Thoracic aorta (tissue), 2 donors: ENCODE data around the gene NLGN2. TPM values are rescaled to one million over a fixed set of nuclear protein-coding genes. Genes with fewer than 3 reads are reported as not detected.

Experiments used
- ATAC-seq: fragments of 150-250 bp; one replicate; pipeline ENCODE4 v1.8.0; 2017; ENCODE audit warnings: low read depth; ENCODE audit not compliant: insufficient number of reproducible peaks, low FRiP score
- DNase-seq: peaks from one replicate; pipeline ENCODE4 v3.0.0-alpha.2; 2020; ENCODE audit warnings: low spot score
- H3K27ac ChIP-seq, 2 donors: fragments of 200-600 bp; sonication (generic); 1 replicate in 1 of 2; 2 replicates in 1 of 2; pipeline ENCODE4 v1.5.1; 2016; ENCODE audit warnings: mild to moderate bottlenecking in 2 of 2, moderate library complexity in 2 of 2
- H3K27me3 ChIP-seq: fragments of 200-600 bp; sonication (generic); replicated peaks from 2 replicates; pipeline ENCODE4 v1.6.0; 2016; ENCODE audit warnings: mild to moderate bottlenecking; ENCODE audit not compliant: insufficient read depth
- H3K36me3 ChIP-seq: fragments of 200-600 bp; sonication (generic); one replicate; pipeline ENCODE4 v1.5.1; 2016
- H3K4me1 ChIP-seq, 2 donors: fragments of 200-600 bp; sonication (generic); 1 replicate in 1 of 2; 2 replicates in 1 of 2; pipeline versions ENCODE4 v1.5.1 to v1.6.0; 2016; ENCODE audit warnings: low read depth in 2 of 2, mild to moderate bottlenecking in 1 of 2; ENCODE audit not compliant: control insufficient read depth in 1 of 2
- H3K4me3 ChIP-seq: fragments of 200-600 bp; sonication (generic); 2 replicates; pipeline ENCODE4 v1.5.1; 2016; ENCODE audit warnings: mild to moderate bottlenecking
- H3K9me3 ChIP-seq: fragments of 200-600 bp; sonication (generic); 2 replicates; pipeline ENCODE4 v1.5.1; 2016
- total RNA-seq, 2 donors: library from RNA; depleted of rRNA; stranded (reverse); fragments of >200 nt; gene quantifications; one replicate each; pipeline versions ENCODE4 v1.1.0 to v1.2.3, GENCODE V29; 2016
- TF ChIP-seq, protein P1 (sequence below): fragments of 200-600 bp; sonication (generic); IDR thresholded peaks from one replicate; pipeline ENCODE4 v1.5.1; 2019; ENCODE audit warnings: antibody characterized with exemption

NLGN2 gene
- total RNA-seq, 2 donors from 2014 or later: 9.2 to 20.8 TPM

DNA sequence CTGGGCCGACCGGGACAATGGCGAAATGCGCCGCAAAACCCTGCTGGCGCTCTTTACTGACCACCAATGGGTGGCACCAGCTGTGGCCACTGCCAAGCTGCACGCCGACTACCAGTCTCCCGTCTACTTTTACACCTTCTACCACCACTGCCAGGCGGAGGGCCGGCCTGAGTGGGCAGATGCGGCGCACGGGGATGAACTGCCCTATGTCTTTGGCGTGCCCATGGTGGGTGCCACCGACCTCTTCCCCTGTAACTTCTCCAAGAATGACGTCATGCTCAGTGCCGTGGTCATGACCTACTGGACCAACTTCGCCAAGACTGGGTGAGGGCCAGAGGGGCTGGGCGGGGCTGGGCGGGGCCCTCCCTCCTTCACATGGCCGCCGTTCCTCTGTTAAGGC, 8.1 kb downstream of the NLGN2 start:
- Histone ChIP-seq H3K4me3 (no peak overlapping the region), H3K4me1 (no peaks in the 10 kb centered on the region), H3K27me3 (no peaks in the 10 kb centered on the region), H3K27ac (no peak overlapping the region), H3K9me3 (no peaks in the 10 kb centered on the region), H3K36me3 (no peaks in the 10 kb centered on the region)
- ATAC-seq (no peak), DNase-seq (no peak)
- TF ChIP-seq, protein P1, sequence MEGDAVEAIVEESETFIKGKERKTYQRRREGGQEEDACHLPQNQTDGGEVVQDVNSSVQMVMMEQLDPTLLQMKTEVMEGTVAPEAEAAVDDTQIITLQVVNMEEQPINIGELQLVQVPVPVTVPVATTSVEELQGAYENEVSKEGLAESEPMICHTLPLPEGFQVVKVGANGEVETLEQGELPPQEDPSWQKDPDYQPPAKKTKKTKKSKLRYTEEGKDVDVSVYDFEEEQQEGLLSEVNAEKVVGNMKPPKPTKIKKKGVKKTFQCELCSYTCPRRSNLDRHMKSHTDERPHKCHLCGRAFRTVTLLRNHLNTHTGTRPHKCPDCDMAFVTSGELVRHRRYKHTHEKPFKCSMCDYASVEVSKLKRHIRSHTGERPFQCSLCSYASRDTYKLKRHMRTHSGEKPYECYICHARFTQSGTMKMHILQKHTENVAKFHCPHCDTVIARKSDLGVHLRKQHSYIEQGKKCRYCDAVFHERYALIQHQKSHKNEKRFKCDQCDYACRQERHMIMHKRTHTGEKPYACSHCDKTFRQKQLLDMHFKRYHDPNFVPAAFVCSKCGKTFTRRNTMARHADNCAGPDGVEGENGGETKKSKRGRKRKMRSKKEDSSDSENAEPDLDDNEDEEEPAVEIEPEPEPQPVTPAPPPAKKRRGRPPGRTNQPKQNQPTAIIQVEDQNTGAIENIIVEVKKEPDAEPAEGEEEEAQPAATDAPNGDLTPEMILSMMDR: no peak

DNA sequence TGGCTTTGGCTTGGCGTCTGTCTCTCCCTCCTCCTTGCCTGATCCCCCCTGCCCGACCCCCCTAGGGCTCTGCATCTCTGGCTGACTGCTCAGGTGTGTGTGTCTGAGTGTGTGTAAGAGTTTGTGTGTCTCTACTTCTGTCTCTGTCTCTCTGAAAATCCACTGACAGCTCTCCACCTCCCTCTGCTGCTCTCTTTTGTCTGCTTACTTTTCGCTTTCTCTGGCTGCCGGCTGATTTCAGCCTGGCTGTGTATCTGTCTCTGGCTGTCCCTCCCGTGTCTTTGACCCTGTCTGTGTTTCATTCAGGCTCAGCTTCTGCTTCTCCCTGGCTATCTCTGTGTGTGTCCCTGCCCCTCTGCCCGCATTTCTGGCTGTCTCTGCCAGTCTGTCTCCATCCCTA, 8.7 kb downstream of the NLGN2 start:
- no peaks in the 10 kb centered on the region for H3K9me3 ChIP-seq
- H3K4me3 ChIP-seq: no peak overlapping the region
- no peaks in the 10 kb centered on the region for H3K4me1 ChIP-seq
- H3K27me3 ChIP-seq: no peaks in the 10 kb centered on the region
- no peak overlapping the region for H3K27ac ChIP-seq
- TF ChIP-seq, protein P1: no peak
- ATAC-seq (no peak), DNase-seq (no peak)
- no peaks in the 10 kb centered on the region for H3K36me3 ChIP-seq

DNA sequence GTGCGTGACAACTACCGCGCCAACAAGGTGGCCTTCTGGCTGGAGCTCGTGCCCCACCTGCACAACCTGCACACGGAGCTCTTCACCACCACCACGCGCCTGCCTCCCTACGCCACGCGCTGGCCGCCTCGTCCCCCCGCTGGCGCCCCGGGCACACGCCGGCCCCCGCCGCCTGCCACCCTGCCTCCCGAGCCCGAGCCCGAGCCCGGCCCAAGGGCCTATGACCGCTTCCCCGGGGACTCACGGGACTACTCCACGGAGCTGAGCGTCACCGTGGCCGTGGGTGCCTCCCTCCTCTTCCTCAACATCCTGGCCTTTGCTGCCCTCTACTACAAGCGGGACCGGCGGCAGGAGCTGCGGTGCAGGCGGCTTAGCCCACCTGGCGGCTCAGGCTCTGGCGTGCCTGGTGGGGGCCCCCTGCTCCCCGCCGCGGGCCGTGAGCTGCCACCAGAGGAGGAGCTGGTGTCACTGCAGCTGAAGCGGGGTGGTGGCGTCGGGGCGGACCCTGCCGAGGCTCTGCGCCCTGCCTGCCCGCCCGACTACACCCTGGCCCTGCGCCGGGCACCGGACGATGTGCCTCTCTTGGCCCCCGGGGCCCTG, 9.5 kb downstream of the NLGN2 start:
- ATAC-seq: no peak
- no peaks in the 10 kb centered on the region for H3K27me3 ChIP-seq

DNA sequence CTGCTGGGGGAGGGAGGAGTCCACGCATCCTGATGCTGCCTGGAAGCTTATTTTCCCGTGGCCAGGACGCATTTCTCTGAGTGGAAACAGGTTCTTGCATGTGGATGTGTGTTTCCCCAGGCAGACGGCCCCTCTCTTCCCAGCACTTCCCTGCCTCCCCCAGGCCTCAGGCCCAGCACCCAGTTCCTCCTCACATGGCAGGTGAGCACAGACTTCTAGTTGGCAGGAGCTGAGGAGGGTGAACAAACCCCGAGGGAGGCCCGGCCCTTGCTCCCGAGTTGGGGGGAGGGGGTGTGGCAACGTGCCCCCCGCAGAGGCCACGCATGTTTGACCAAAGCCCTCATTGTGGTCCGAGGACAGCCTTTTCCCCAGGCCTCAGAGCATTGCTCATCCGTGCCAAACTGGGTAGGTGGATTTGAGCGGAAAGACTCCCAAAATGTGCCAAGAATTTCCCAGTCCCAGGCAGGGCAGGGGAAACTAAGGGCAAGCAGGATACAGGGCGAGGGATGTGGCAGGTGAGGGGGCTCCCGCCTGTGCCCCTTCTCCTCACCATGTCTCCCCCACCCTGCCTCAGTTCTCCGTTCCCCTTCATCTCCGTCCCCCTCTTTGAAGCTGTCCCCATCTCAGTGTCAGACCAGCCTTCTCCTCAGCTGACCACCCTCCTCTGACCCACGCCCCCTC, 11.0 kb downstream of the NLGN2 start:
- no peaks in the 10 kb centered on the region for H3K9me3 ChIP-seq
- no peak overlapping the region for H3K27ac ChIP-seq
- no peaks in the 10 kb centered on the region for H3K27me3 ChIP-seq
- H3K4me1 ChIP-seq: no peaks in the 10 kb centered on the region
- H3K36me3 ChIP-seq: no peaks in the 10 kb centered on the region
- TF ChIP-seq, protein P1: no peak
- H3K4me3 ChIP-seq: no peak overlapping the region
- ATAC-seq (no peak), DNase-seq (no peak)

More for the DNA sequence above, 9.5 kb downstream of the NLGN2 start:
- H3K27ac ChIP-seq: no peak overlapping the region
- H3K36me3 ChIP-seq: no peaks in the 10 kb centered on the region
- H3K4me3 ChIP-seq: no peak overlapping the region
- no peaks in the 10 kb centered on the region for H3K4me1 ChIP-seq
- no peaks in the 10 kb centered on the region for H3K9me3 ChIP-seq
- TF ChIP-seq, protein P1: no peak
- no peak for DNase-seq

DNA sequence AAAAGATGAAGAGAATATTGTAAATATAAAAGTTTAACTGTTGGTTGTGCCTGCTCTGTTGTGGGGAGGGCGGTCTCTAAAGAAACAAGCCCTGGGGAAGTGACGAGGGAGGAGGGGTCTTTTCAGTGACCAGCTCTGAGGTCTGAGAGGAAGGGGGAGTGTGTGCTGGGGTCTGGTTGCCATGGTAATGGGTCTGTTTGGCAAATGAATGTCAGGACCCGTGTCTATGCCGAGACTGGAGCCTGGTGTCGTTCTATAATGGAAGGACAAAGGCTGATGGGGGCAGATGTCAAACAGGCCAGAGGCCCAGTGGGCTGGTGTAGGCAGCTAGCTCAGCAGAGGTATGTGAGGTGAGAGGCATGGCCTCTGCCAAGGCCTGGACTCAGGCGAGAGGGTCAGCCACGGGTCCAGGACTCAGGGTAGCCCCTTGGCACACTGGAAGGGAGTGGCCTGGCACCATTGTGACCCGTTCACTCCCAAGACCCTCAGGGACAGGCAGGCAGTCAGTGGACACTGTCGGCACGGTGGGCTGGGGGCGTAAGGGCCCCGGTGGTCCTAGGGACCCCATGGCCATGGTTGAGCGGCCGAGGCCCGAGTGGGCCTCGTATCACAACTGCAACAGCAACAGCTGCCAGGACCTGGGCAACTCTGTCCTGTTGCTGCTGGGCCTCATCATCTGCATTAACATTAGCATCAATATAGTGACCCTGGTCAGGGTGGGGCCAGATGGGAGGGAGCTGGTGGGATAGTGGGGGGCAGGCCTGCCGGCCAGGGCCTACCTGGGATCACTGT, 12.4 kb downstream of the NLGN2 start, which contains the start of gene SPEM1:
SPEM1 (plus strand) TSS at position 506 of the 792 bp plus-strand sequence; CDS start at position 567, 61 bp downstream.
- ATAC-seq (no peak), DNase-seq (no peak)
- no peaks in the 10 kb centered on the region for H3K36me3 ChIP-seq
- TF ChIP-seq, protein P1: no peak
- no peaks in the 10 kb centered on the region for H3K4me1 ChIP-seq
- H3K27me3 ChIP-seq: no peaks in the 10 kb centered on the region
- H3K9me3 ChIP-seq: no peaks in the 10 kb centered on the region
- H3K4me3 ChIP-seq: no peak within 1 kb of the TSS
- no peak within 1 kb of the TSS for H3K27ac ChIP-seq
